Mesangial cell (primary cell): Measurements from ENCODE around the gene NDUFB6. TPM values are rescaled to one million over a fixed set of nuclear protein-coding genes. Genes with fewer than 3 reads are reported as not detected.

ENCODE experiments used
- total RNA-seq: library from RNA; depleted of rRNA; stranded (reverse); fragments of >200 nt; gene quantifications from 2 replicates; pipeline ENCODE4 v1.2.3, GENCODE V29; 2015

Gene NDUFB6
- 28.9 and 38.6 TPM in 2 replicates for total RNA-seq

GRCh38 chr9:32572900-32573523 lies at the start of gene NDUFB6:
TSS of gene NDUFB6 (minus strand) at chr9:32573159. CDS start at chr9:32573060, 99 bp downstream.

GRCh38 chr9:32552172-32552872 lies 20.6 kb downstream of the NDUFB6 start, which contains the start of the genes SMIM27 and TOPORS:
TSS of gene SMIM27 (plus strand) at chr9:32552327. CDS start at chr9:32552435, 108 bp downstream.
TSS of gene TOPORS (minus strand) at chr9:32552586. CDS start at chr9:32552436, 150 bp downstream.

GRCh38 chr9:32526041-32526706 lies 46.8 kb downstream of the NDUFB6 start, which contains the start of gene RIGI:
TSS of gene RIGI (minus strand) at chr9:32526196. CDS start at chr9:32526166, 30 bp downstream.

Other genes starting within 250 kb of the NDUFB6 start
- gene ACO1, start 188.5 kb downstream of the NDUFB6 start, total RNA-seq = 42.4 and 71.9 TPM in 2 replicates
- gene RIGI, start 47.0 kb downstream of the NDUFB6 start, total RNA-seq = 6.2 and 6.8 TPM in 2 replicates
- 5.4 and 10.1 TPM in 2 replicates for gene SMIM27, start 20.8 kb downstream of the NDUFB6 start, total RNA-seq
- 9.6 and 10.1 TPM in 2 replicates for gene TOPORS, start 20.6 kb downstream of the NDUFB6 start, total RNA-seq
- gene TAF1L, start 62.5 kb upstream of the NDUFB6 start, total RNA-seq = not detected in 2 replicates
- gene TMEM215, start 210.4 kb upstream of the NDUFB6 start, total RNA-seq = not detected in 2 replicates